Stimulated activated naive CD4-positive, alpha-beta T cell treated with Interleukin-2 at 50 U/mL for 16 hours (primary cell): ENCODE data around the gene AJM1.
"Not testable (repeated sequence)": the region's sequence is repeated elsewhere in the genome, so short reads cannot be mapped to it uniquely, and the experiment has no call there.

ENCODE experiments used
- DNase-seq: peaks from one replicate; lab custom pipeline; 2025; lab: John Stamatoyannopoulos, UW

AJM1 gene

GRCh38 chr9:136880651-136881050 lies 38.4 kb downstream of the AJM1 start:
- DNase-seq: no peak

GRCh38 chr9:136881691-136882108 lies 39.4 kb downstream of the AJM1 start:
- DNase-seq: peak; percentile 33

- peak; percentile 94 for DNase-seq
Observed at GRCh38 chr9:136882109-136882946, 40.0 kb downstream of the AJM1 start.

GRCh38 chr9:136882947-136883283 lies 40.6 kb downstream of the AJM1 start:
- not testable (repeated sequence) for DNase-seq

GRCh38 chr9:136883670-136884069 lies 41.4 kb downstream of the AJM1 start:
- DNase-seq: not testable (repeated sequence)

- DNase-seq: peak; percentile 98
Observed at GRCh38 chr9:136885950-136886578, 43.8 kb downstream of the AJM1 start, which contains the start of gene TRAF2. Gene TRAF2 (plus strand): TSS chr9:136886516. CDS start chr9:136898741, 12,225 bp downstream.

GRCh38 chr9:136886610-136887597 lies 44.6 kb downstream of the AJM1 start:
- DNase-seq: peak; percentile 43

GRCh38 chr9:136888454-136888853 lies 46.2 kb downstream of the AJM1 start:
- DNase-seq: no peak

GRCh38 chr9:136889858-136890257 lies 47.6 kb downstream of the AJM1 start:
- no peak for DNase-seq

- no peak for DNase-seq
Observed at GRCh38 chr9:136890661-136891060, 48.4 kb downstream of the AJM1 start.
